ENCODE results near the gene ZNF366. TPM values are rescaled to one million over a fixed set of nuclear protein-coding genes. Genes with fewer than 3 reads are reported as not detected.

Gene ZNF366
- total RNA-seq, 2 experiments from 2014 or later, result not detected

DNA sequence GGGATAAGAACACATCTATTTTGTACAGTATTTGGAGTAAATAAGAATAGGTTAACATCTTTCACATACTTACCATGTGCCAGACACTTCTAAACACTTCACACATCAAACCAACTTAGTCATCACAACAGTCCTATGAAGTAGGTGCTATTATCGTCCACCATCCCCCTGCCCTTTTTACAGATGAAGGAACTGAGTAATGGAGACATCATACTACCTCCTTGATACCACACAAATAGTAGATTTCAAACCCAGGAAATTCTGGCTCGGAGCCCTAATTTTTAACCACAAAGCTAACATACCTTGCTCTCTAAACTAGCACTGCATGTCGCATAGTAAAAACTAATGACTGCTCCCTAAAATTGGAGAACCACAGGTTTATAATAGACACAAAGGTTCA is 4.2 kb upstream of the ZNF366 start:
- Histone ChIP-seq H3K4me1 (ENCODE audit: insufficient read depth, low read length, poor library complexity, severe bottlenecking) (no peaks in the 10 kb centered on the region), H3K27ac (ENCODE audit: low read depth, low read length, poor library complexity, severe bottlenecking) (no peak overlapping the region), H3K9me3 (ENCODE audit: low read length) (no peaks in the 10 kb centered on the region), H3K4me2 (ENCODE audit: low read length) (no peak overlapping the region), H4K20me1 (ENCODE audit: insufficient read depth, low read length) (no peaks in the 10 kb centered on the region), H3K36me3 (ENCODE audit: insufficient read depth, low read length) (no peaks in the 10 kb centered on the region), H3K9me2 (ENCODE audit: insufficient read depth, low read length) (no peaks in the 10 kb centered on the region), H2AFZ (ENCODE audit: low read length) (no peak overlapping the region), H3K79me2 (ENCODE audit: insufficient read depth, low read depth, low read length) (no peaks in the 10 kb centered on the region), H3K4me3 (ENCODE audit: low read depth, low read length, poor library complexity, severe bottlenecking) (no peak overlapping the region)
- no TSS peak for BruUV-seq (replicated peaks)
- POLR2A ChIA-PET, result no interaction called here
- TF ChIP-seq EZH2phosphoT487 (IDR thresholded peaks at IDR 0.05; ENCODE audit: borderline replicate concordance, low read depth, low read length), result no peak
- TF ChIP-seq, protein P1, sequence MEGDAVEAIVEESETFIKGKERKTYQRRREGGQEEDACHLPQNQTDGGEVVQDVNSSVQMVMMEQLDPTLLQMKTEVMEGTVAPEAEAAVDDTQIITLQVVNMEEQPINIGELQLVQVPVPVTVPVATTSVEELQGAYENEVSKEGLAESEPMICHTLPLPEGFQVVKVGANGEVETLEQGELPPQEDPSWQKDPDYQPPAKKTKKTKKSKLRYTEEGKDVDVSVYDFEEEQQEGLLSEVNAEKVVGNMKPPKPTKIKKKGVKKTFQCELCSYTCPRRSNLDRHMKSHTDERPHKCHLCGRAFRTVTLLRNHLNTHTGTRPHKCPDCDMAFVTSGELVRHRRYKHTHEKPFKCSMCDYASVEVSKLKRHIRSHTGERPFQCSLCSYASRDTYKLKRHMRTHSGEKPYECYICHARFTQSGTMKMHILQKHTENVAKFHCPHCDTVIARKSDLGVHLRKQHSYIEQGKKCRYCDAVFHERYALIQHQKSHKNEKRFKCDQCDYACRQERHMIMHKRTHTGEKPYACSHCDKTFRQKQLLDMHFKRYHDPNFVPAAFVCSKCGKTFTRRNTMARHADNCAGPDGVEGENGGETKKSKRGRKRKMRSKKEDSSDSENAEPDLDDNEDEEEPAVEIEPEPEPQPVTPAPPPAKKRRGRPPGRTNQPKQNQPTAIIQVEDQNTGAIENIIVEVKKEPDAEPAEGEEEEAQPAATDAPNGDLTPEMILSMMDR (conservative IDR thresholded peaks at IDR 0.05; ENCODE audit: low read length), result no peak
- intact Hi-C loops (cut with micrococcal nuclease; ENCODE audit: unreplicated experiment), result no loop called here
- CTCF ChIA-PET (ENCODE audit: unreplicated experiment), result no interaction called here
- DNase-seq (ENCODE audit: low spot score), result no peak

DNA sequence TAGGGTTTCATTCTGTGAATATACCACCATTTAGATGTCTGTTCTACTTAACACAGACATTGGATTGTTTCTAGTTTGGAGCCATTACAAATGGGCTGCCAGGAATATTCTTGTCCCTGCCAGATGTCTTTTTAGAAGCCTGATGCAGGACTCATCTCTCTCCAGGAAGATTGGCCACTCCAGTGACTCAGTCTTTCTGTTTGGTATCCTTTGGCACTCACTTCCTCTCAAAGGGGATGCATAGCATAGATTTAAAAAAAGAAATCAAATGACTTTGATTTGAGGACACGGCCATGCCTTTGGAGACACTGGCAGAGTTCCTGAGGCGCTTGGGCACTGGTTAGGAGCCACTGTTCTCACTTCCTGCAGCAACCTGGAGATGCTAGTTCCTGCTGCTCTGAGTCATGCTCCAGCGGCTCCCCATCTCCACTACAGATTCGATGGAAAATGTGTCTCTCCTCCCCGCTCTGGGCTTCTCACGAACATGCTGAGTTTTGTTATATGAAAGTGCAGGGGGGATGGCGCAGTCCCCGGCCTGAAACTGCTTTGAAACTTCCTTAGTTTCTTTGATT is 3.5 kb upstream of the ZNF366 start:
- no TSS peak for BruUV-seq (replicated peaks)
- CTCF ChIA-PET (ENCODE audit: unreplicated experiment), result no interaction called here

DNA sequence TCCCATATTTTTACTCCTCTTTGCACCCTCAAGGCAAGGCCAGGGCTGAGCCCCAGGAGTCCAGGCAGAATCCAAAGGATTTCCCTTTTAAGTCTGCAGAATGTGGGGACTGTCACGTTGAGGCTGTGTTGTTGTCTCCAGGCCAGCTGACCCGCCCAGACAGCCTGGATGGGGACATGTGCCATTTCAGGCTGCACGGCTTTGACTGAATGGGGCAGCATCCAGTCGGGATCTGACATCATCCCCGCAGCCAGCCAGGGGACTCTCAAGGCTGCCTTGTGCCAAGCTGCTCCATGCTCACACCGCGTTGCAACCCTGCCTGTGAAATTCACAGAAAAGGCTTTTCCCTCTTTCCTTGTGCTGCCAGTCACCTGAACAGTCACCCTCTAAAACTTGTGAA is 2.2 kb upstream of the ZNF366 start:
- H3K9me2 ChIP-seq (ENCODE audit: insufficient read depth, low read length), result no peaks in the 10 kb centered on the region
- H3K27ac ChIP-seq (ENCODE audit: low read depth, low read length, poor library complexity, severe bottlenecking), result no peak overlapping the region
- no peak overlapping the region for H2AFZ ChIP-seq (ENCODE audit: low read length)
- TF ChIP-seq EZH2phosphoT487 (IDR thresholded peaks at IDR 0.05; ENCODE audit: borderline replicate concordance, low read depth, low read length), result no peak
- TF ChIP-seq, protein P1 (conservative IDR thresholded peaks at IDR 0.05; ENCODE audit: low read length), result no peak
- no peaks in the 10 kb centered on the region for H3K4me1 ChIP-seq (ENCODE audit: insufficient read depth, low read length, poor library complexity, severe bottlenecking)
- no peak for DNase-seq (ENCODE audit: low spot score)
- H4K20me1 ChIP-seq (ENCODE audit: insufficient read depth, low read length), result no peaks in the 10 kb centered on the region
- H3K4me3 ChIP-seq (ENCODE audit: low read depth, low read length, poor library complexity, severe bottlenecking), result no peak overlapping the region
- intact Hi-C loops (cut with micrococcal nuclease; ENCODE audit: unreplicated experiment), result no loop called here
- no TSS peak for BruUV-seq (replicated peaks)
- H3K79me2 ChIP-seq (ENCODE audit: insufficient read depth, low read depth, low read length), result no peaks in the 10 kb centered on the region
- no peaks in the 10 kb centered on the region for H3K9me3 ChIP-seq (ENCODE audit: low read length)
- H3K36me3 ChIP-seq (ENCODE audit: insufficient read depth, low read length), result no peaks in the 10 kb centered on the region
- POLR2A ChIA-PET, result no interaction called here
- CTCF ChIA-PET (ENCODE audit: unreplicated experiment), result no interaction called here
- no peak overlapping the region for H3K4me2 ChIP-seq (ENCODE audit: low read length)

More for the DNA sequence above, 3.5 kb upstream of the ZNF366 start:
- H3K79me2 ChIP-seq (ENCODE audit: insufficient read depth, low read depth, low read length), result no peaks in the 10 kb centered on the region
- DNase-seq (ENCODE audit: low spot score), result no peak
- H3K4me3 ChIP-seq (ENCODE audit: low read depth, low read length, poor library complexity, severe bottlenecking), result no peak overlapping the region
- no peaks in the 10 kb centered on the region for H3K9me3 ChIP-seq (ENCODE audit: low read length)
- no peak overlapping the region for H3K27ac ChIP-seq (ENCODE audit: low read depth, low read length, poor library complexity, severe bottlenecking)
- no peaks in the 10 kb centered on the region for H3K36me3 ChIP-seq (ENCODE audit: insufficient read depth, low read length)
- TF ChIP-seq, protein P1 (conservative IDR thresholded peaks at IDR 0.05; ENCODE audit: low read length), result no peak
- TF ChIP-seq EZH2phosphoT487 (IDR thresholded peaks at IDR 0.05; ENCODE audit: borderline replicate concordance, low read depth, low read length), result no peak
- intact Hi-C loops (cut with micrococcal nuclease; ENCODE audit: unreplicated experiment), result no loop called here
- H4K20me1 ChIP-seq (ENCODE audit: insufficient read depth, low read length), result no peaks in the 10 kb centered on the region
- no peak overlapping the region for H2AFZ ChIP-seq (ENCODE audit: low read length)
- no peaks in the 10 kb centered on the region for H3K4me1 ChIP-seq (ENCODE audit: insufficient read depth, low read length, poor library complexity, severe bottlenecking)
- no peaks in the 10 kb centered on the region for H3K9me2 ChIP-seq (ENCODE audit: insufficient read depth, low read length)
- POLR2A ChIA-PET, result no interaction called here
- no peak overlapping the region for H3K4me2 ChIP-seq (ENCODE audit: low read length)
